ENCODE data around the gene TMEM109. TPM values are rescaled to one million over a fixed set of nuclear protein-coding genes. Genes with fewer than 3 reads are reported as not detected.

TMEM109 gene
- polyA plus RNA-seq, 1 donor from 2014 or later, result 1.8 TPM

GRCh38 chr11:60876168-60876485, 37.8 kb upstream of the TMEM109 start:
- Histone ChIP-seq H2AFZ (ENCODE audit: low read depth, low read length) (no peak overlapping the region), H3K9me3 (ENCODE audit: low read length) (no peaks in the 10 kb centered on the region), H3K4me2 (ENCODE audit: low read length) (no peak overlapping the region), H3K27ac (ENCODE audit: low read length) (no peak overlapping the region), H3K36me3 (ENCODE audit: insufficient read depth, low read length) (no peaks in the 10 kb centered on the region), H3K79me2 (replicated peaks; ENCODE audit: insufficient read depth, low read length) (no peaks in the 10 kb centered on the region), H3K4me3 (ENCODE audit: low read length) (no peak overlapping the region), H3K9me2 (ENCODE audit: insufficient read depth, low read length) (no peaks in the 10 kb centered on the region), H3K9ac (ENCODE audit: low read length) (no peak overlapping the region), H3F3A (ENCODE audit: insufficient read depth, low read length, poor library complexity, severe bottlenecking) (no peaks in the 10 kb centered on the region), H4K20me1 (ENCODE audit: insufficient read depth) (no peaks in the 10 kb centered on the region), H3K27me3 (ENCODE audit: insufficient read depth, low read depth, low read length) (no peaks in the 10 kb centered on the region)
- TF ChIP-seq RAD21 (conservative IDR thresholded peaks at IDR 0.05), result no peak
- TF ChIP-seq REST (IDR thresholded peaks at IDR 0.05; ENCODE audit: borderline replicate concordance), result no peak
- no peak for TF ChIP-seq SMC3 (conservative IDR thresholded peaks at IDR 0.05; ENCODE audit: poor library complexity)
- TF ChIP-seq POLR2AphosphoS5 (IDR thresholded peaks at IDR 0.05), result no peak
- no peak for TF ChIP-seq EZH2 (IDR thresholded peaks at IDR 0.05; ENCODE audit: borderline replicate concordance, insufficient read depth, low read length, poor library complexity, severe bottlenecking)
- no peak for TF ChIP-seq CTCF (IDR thresholded peaks at IDR 0.05; ENCODE audit: poor library complexity, severe bottlenecking)
- no peak for TF ChIP-seq TAF1 (IDR thresholded peaks at IDR 0.05; ENCODE audit: low read depth)
- no peak for TF ChIP-seq MXI1 (conservative IDR thresholded peaks at IDR 0.05; ENCODE audit: poor library complexity, severe bottlenecking)
- no peak for TF ChIP-seq EP300 (conservative IDR thresholded peaks at IDR 0.05; ENCODE audit: poor library complexity, severe bottlenecking)

- H3K36me3 ChIP-seq (ENCODE audit: insufficient read depth, low read length), result no peaks in the 10 kb centered on the region
- no peaks in the 10 kb centered on the region for H3F3A ChIP-seq (ENCODE audit: insufficient read depth, low read length, poor library complexity, severe bottlenecking)
- H3K9me2 ChIP-seq (ENCODE audit: insufficient read depth, low read length), result no peaks in the 10 kb centered on the region
- H3K9ac ChIP-seq (ENCODE audit: low read length), result no peak overlapping the region
- H4K20me1 ChIP-seq (ENCODE audit: insufficient read depth), result no peaks in the 10 kb centered on the region
- no peaks in the 10 kb centered on the region for H3K27me3 ChIP-seq (ENCODE audit: insufficient read depth, low read depth, low read length)
- H3K79me2 ChIP-seq (replicated peaks; ENCODE audit: insufficient read depth, low read length), result no peaks in the 10 kb centered on the region
- no peak for TF ChIP-seq RAD21 (conservative IDR thresholded peaks at IDR 0.05)
- no peak for TF ChIP-seq SMC3 (conservative IDR thresholded peaks at IDR 0.05; ENCODE audit: poor library complexity)
- no peak for TF ChIP-seq EP300 (conservative IDR thresholded peaks at IDR 0.05; ENCODE audit: poor library complexity, severe bottlenecking)
- TF ChIP-seq EZH2 (IDR thresholded peaks at IDR 0.05; ENCODE audit: borderline replicate concordance, insufficient read depth, low read length, poor library complexity, severe bottlenecking), result no peak
- TF ChIP-seq CTCF (IDR thresholded peaks at IDR 0.05; ENCODE audit: poor library complexity, severe bottlenecking), result no peak
- TF ChIP-seq TAF1 (IDR thresholded peaks at IDR 0.05; ENCODE audit: low read depth), result no peak
- TF ChIP-seq MXI1 (conservative IDR thresholded peaks at IDR 0.05; ENCODE audit: poor library complexity, severe bottlenecking), result no peak
- no peak for TF ChIP-seq REST (IDR thresholded peaks at IDR 0.05; ENCODE audit: borderline replicate concordance)
- no peak for TF ChIP-seq POLR2AphosphoS5 (IDR thresholded peaks at IDR 0.05)
- H3K9me3 ChIP-seq (ENCODE audit: low read length), result no peaks in the 10 kb centered on the region
- H3K4me2 ChIP-seq (ENCODE audit: low read length), result no peak overlapping the region
- no peak overlapping the region for H3K4me3 ChIP-seq (ENCODE audit: low read length)
- no peak overlapping the region for H3K27ac ChIP-seq (ENCODE audit: low read length)
- no peak overlapping the region for H2AFZ ChIP-seq (ENCODE audit: low read depth, low read length)
Measured at GRCh38 chr11:60878245-60879101, 35.5 kb upstream of the TMEM109 start.

Measured in neural cell (in vitro differentiated cells).